HFFc6 (cell line): Measurements from ENCODE around the gene KDM4C. TPM values are rescaled to one million over a fixed set of nuclear protein-coding genes. Genes with fewer than 3 reads are reported as not detected.
"Not testable (repeated sequence)": the region's sequence is repeated elsewhere in the genome, so short reads cannot be mapped to it uniquely, and the experiment has no call there.

Source experiments
- DNase-seq: peaks from one replicate; pipeline ENCODE4 v3.0.0-alpha.2; 2018
- H3K27ac Mint-ChIP-seq: 2 replicates; pipeline ENCODE4 v1.8.0; 2020; ENCODE audit warnings: mild to moderate bottlenecking, mixed read lengths
- H3K27me3 Mint-ChIP-seq: 2 replicates; pipeline ENCODE4 v1.8.0; 2021; ENCODE audit warnings: mild to moderate bottlenecking, moderate library complexity, mixed read lengths; ENCODE audit not compliant: insufficient read depth
- H3K36me3 Mint-ChIP-seq: 2 replicates; pipeline ENCODE4 v1.8.0; 2021; ENCODE audit warnings: low read depth, mixed read lengths
- H3K4me1 Mint-ChIP-seq: 2 replicates; pipeline ENCODE4 v1.8.0; 2020; ENCODE audit warnings: low read depth, mixed read lengths
- H3K4me3 Mint-ChIP-seq: 2 replicates; pipeline ENCODE4 v1.8.0; 2020; ENCODE audit warnings: mild to moderate bottlenecking, moderate library complexity, mixed read lengths
- H3K9me3 Mint-ChIP-seq: 2 replicates; pipeline ENCODE4 v1.8.0; 2020; ENCODE audit warnings: mild to moderate bottlenecking, mixed read lengths
- CTCF ChIP-seq: fragments of 200-600 bp; sonication (generic); IDR thresholded peaks from 2 replicates; pipeline ENCODE4 v1.5.0; 2021; ENCODE audit warnings: antibody characterized with exemption, mild to moderate bottlenecking
- total RNA-seq, 6 experiments: library from RNA; stranded (reverse); fragmentation: NEBNext Ultra II Directional; extraction: Animal tissue kit (Norgen Biotek cat#: 25700); gene quantifications; 2 replicates in 1 of 6; 3 replicates in 5 of 6; pipeline ENCODE4 v1.2.3, GENCODE V29; 2021

KDM4C gene
- total RNA-seq, 6 experiments from 2014 or later, result 9.1 to 12.0 (median 11.1) TPM

- H3K4me1 Mint-ChIP-seq, result peaks cover 36% of the 10 kb centered on the region
- TF ChIP-seq CTCF, result no peak
- H3K27ac Mint-ChIP-seq, result no peak overlapping the region
- no peaks in the 10 kb centered on the region; the same call in 1 of the 2 replicates for H3K27me3 Mint-ChIP-seq
- no peak for DNase-seq
- H3K9me3 Mint-ChIP-seq, result no peaks in the 10 kb centered on the region
- H3K4me3 Mint-ChIP-seq, result no peak overlapping the region
- peaks cover 4% of the 10 kb centered on the region; the same call in 1 of the 2 replicates for H3K36me3 Mint-ChIP-seq
These were observed 6.8 kb downstream of the KDM4C start for GRCh38 chr9:6764523-6764922.

GRCh38 chr9:6764950-6765349, 7.2 kb downstream of the KDM4C start:
- Mint-ChIP-seq H3K27ac (peak overlapping the region; percentile 20; the same call in 1 of the 2 replicates), H3K4me3 (no peak overlapping the region), H3K4me1 (peaks cover 34% of the 10 kb centered on the region), H3K9me3 (no peaks in the 10 kb centered on the region), H3K27me3 (no peaks in the 10 kb centered on the region; the same call in 1 of the 2 replicates), H3K36me3 (peaks cover 4% of the 10 kb centered on the region; the same call in 1 of the 2 replicates)
- DNase-seq, result no peak
- TF ChIP-seq CTCF, result no peak

- Mint-ChIP-seq H3K4me3 (no peak overlapping the region), H3K4me1 (peaks cover 30% of the 10 kb centered on the region), H3K27ac (peak overlapping the region; percentile 20; the same call in 1 of the 2 replicates), H3K36me3 (peaks cover 4% of the 10 kb centered on the region; the same call in 1 of the 2 replicates), H3K27me3 (no peaks in the 10 kb centered on the region; the same call in 1 of the 2 replicates), H3K9me3 (no peaks in the 10 kb centered on the region)
- TF ChIP-seq CTCF, result no peak
- DNase-seq, result no peak
These were observed 7.6 kb downstream of the KDM4C start for GRCh38 chr9:6765396-6765795.

GRCh38 chr9:6766606-6767005, 8.8 kb downstream of the KDM4C start:
- H3K36me3 Mint-ChIP-seq, result peaks cover 4% of the 10 kb centered on the region; the same call in 1 of the 2 replicates
- H3K4me3 Mint-ChIP-seq, result no peak overlapping the region
- DNase-seq, result no peak
- H3K27me3 Mint-ChIP-seq, result no peaks in the 10 kb centered on the region; the same call in 1 of the 2 replicates
- no peaks in the 10 kb centered on the region for H3K9me3 Mint-ChIP-seq
- H3K4me1 Mint-ChIP-seq, result peaks cover 30% of the 10 kb centered on the region
- no peak overlapping the region for H3K27ac Mint-ChIP-seq
- no peak for TF ChIP-seq CTCF

- not testable (repeated sequence) for H3K4me3 Mint-ChIP-seq, H3K27me3 Mint-ChIP-seq, H3K27ac Mint-ChIP-seq, DNase-seq, H3K9me3 Mint-ChIP-seq, H3K36me3 Mint-ChIP-seq
- H3K4me1 Mint-ChIP-seq, result peaks cover 24% of the 10 kb centered on the region
These were observed 10.8 kb downstream of the KDM4C start for GRCh38 chr9:6768587-6768986.

GRCh38 chr9:6771722-6772121, 13.9 kb downstream of the KDM4C start:
- Mint-ChIP-seq H3K4me1 (peaks cover 17% of the 10 kb centered on the region), H3K4me3 (no peak overlapping the region), H3K27ac (no peak overlapping the region), H3K36me3 (no peaks in the 10 kb centered on the region), H3K27me3 (no peaks in the 10 kb centered on the region), H3K9me3 (no peaks in the 10 kb centered on the region)
- DNase-seq, result no peak
- no peak for TF ChIP-seq CTCF
